GM18951 (cell line): Measurements from ENCODE around the gene MATR3.

ENCODE experiments used
- POLR2A ChIP-seq: IDR thresholded peaks from 4 replicates; pipeline ENCODE4 v1.6.1; 2011; ENCODE audit warnings: mild to moderate bottlenecking; ENCODE audit not compliant: insufficient read length, insufficient read depth; ENCODE audit errors: extremely low read depth
- in situ Hi-C: fragments of 300-500 bp; cut with MboI; formaldehyde crosslinking; loops from one replicate; pipeline ENCODE4 v1.12.0; 2022; ENCODE audit warnings: low sequenced_read_pairs, mixed read lengths, inconsistent platforms; ENCODE audit not compliant: unreplicated experiment

MATR3 gene

GRCh38 chr5:139293507-139294373 is at the start of gene MATR3:
TSS of gene MATR3 (plus strand) at chr5:139293740. CDS start at chr5:139307416, 13,676 bp downstream.
- in situ Hi-C loops = no loop called here
- TF ChIP-seq POLR2A = peak; percentile 92

DNA sequence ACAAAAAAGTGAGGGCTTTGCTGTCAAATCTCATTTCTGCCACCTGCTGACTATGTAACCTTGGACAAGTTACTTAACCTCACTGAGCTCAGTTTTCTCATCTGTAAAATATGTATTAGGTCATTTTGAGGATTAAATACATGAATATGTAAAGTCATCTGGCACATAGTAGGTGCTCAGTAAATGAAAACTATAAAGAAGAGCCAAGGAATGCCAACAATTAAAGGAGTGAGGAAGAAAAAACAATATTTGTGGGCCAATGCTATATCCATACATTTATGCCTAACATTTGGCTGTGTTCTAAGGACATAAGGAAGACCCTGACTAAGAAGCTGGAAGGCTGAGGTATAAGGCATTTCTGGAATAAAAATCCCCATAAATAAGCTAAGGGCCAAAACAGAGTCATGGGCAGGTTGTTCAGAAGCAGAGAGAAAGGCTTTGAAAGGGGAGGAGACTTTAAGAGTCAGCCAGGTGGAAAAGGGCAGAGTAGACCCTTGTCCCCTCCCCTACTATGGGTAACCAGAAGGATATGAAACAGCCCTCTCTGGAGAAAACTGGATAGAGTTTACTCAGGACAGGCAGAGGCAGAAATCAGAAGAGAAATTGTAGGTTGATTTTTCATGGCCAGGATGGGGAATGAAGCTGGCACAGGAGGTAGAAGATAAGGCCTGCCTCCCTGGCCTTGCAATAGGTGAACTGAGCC is 47.8 kb upstream of the MATR3 start:
- TF ChIP-seq POLR2A = no peak
- in situ Hi-C loops = no loop called here

- in situ Hi-C loops = no loop called here
- TF ChIP-seq POLR2A = no peak
These were observed 47.1 kb upstream of the MATR3 start for GRCh38 chr5:139246394-139246793.

DNA sequence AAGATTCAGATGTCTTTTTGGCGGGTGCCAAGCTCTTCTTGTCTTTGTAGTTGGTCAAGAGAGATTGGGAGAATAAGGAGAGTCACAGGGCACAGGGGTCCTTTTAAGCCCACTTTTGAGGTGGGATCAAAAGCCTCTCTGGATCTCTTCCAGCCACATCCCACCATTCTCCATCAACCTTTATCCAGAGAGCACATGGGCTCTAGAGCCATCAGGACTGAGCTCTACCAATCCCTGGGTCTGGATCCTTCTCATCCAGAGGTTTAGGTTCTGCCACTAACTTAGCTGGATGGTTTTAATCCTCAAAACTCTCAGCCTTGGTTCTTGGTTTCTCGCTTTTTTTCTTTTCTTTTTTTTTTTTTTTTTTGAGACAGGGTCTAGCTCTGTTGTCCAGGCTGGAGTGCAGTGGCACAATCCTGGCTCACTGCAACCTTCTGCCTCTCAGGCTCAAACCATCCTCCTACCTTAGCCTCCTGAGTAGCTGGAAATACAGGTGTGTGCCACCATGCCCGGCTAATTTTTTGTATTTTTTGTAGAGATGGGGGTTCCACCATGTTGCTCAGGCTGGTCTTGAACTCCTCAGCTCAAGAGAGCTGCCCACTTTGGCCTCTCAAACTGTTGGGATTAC is 44.6 kb upstream of the MATR3 start:
- TF ChIP-seq POLR2A = no peak
- in situ Hi-C loops = no loop called here

GRCh38 chr5:139251281-139251687 is 42.3 kb upstream of the MATR3 start:
- in situ Hi-C loops = no loop called here
- TF ChIP-seq POLR2A = no peak

GRCh38 chr5:139251695-139252288 is 41.7 kb upstream of the MATR3 start:
- in situ Hi-C loops = no loop called here
- TF ChIP-seq POLR2A = no peak

DNA sequence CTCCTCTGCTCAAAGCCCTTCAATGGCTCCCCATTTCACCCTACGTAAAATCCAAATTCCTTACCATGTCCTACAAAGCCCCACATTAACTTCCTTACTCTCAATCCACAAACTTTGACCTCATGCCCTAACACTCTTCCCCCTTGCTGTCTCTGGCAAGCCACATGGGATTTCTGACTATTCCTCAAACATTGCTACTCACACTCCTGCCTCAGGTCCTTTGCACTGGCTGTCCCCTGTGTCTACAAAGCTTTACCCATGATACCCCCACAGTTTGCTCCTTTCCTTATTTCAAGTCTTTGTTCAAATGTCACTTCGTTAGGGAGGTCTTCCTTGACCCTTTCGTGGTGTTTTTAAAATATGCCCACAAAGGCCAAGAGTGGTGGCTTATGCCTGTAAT is 40.4 kb upstream of the MATR3 start:
- in situ Hi-C loops = no loop called here
- TF ChIP-seq POLR2A = no peak

DNA sequence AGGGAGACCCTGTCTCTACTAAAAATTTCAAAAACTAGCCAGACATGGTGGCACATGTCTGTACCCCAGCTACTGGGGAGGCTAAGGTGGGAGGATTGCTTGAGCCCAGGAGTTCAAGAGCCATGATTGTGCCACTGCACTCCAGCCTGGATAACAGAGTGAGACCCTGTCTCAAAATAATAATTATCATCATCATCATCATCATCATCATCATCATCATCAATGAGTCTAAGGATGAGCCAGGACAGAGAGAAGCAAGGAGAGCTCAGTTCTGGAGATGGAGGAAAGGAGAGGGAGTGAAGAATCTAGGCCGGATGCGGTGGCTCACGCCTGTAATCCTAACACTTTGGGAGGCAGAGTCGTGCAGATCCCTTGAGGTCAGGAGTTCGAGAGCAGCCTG is 36.7 kb upstream of the MATR3 start:
- in situ Hi-C loops = no loop called here
- TF ChIP-seq POLR2A = no peak

DNA sequence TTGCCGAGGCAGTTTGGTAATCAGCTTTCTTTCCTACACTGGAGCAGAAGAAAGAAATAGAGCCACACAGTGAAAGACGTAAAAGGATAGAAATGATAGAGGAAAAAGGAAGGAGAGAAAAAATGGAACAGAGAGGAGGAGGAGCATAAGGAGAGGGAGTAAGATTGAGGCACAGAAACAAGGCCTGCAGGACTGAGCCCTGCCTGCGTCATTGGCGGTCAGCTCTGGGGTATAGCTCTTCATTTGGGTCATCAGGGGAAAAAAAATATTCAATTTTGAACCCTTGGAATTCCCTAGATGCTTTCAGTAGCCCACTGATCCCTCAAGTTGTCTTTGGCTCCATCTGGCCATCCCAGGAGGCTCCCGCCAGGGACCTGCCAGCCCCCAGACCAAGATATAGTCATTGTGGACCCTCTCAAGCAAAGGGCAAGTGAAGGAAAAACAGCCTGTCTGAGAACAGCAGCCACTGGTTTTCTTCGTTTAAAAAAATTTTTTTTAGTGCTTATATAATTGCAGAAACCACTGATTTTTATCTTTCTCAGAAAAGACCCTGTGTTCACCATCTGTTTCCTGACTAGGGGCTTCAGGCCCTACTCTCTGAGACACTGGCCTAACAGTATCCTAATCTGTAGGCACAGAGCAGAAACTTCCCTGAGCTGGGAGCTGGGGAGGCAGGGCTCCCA is 31.3 kb upstream of the MATR3 start:
- no peak for TF ChIP-seq POLR2A
- in situ Hi-C loops = no loop called here

- in situ Hi-C loops = no loop called here
- no peak for TF ChIP-seq POLR2A
These were observed 30.6 kb upstream of the MATR3 start for GRCh38 chr5:139262742-139263445.

DNA sequence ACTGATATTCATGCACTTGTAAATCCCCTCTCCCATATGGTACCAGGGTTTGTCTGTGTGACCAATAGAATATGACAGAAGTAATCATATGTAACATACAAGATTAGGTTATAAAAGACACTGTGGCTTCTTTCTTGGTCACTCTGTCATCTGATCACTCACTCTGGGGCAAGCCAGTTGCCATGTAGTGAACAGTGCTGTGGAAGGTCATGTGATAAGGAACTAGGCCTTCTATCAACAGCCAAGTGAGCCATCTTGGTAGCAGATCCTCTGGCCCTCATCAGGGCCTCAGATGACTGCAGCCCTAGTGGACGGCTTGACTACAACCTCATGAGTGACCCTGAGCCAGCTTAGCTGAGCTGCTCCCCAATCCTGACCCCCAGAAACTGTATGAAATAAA is 30.0 kb upstream of the MATR3 start:
- TF ChIP-seq POLR2A = no peak
- in situ Hi-C loops = no loop called here

DNA sequence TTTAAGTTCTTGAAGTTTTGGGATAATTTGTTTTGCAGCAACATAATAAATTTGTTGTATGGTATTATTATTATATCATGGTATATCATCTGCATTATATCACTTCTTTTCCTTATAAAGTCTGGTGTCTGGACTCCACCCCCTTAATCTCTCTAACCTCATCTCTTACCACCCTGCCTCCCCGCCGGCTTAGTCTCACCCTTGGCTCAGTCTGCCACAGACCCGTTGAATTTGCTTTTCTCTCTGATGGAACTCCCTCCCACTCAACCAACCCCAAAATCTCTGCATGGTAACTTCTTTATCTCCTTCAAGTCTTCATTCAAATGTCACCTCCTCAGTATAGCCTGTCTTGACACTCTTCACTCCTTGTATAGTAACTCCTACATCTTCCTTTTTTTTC is 29.6 kb upstream of the MATR3 start:
- in situ Hi-C loops = no loop called here
- TF ChIP-seq POLR2A = no peak
